ENCODE results near the gene WASL.

WASL gene

GRCh38 chr7:123665896-123666295 lies 82.9 kb downstream of the WASL start:
- H3K9ac ChIP-seq (ENCODE audit: low read depth in 1 of 2, low read length in 2 of 2): no peak overlapping the region
- H3K4me1 ChIP-seq (ENCODE audit: control insufficient read depth in 1 of 2, insufficient read depth in 2 of 2, low read length in 2 of 2): no peaks in the 10 kb centered on the region
- no peak overlapping the region for H3K4me3 ChIP-seq (ENCODE audit: low read depth in 1 of 2, low read length in 2 of 2)
- no peaks in the 10 kb centered on the region for H3K9me3 ChIP-seq (ENCODE audit: control insufficient read depth in 1 of 2, low read length in 2 of 2)
- no peak overlapping the region for H3K27ac ChIP-seq (ENCODE audit: low read depth, low read length)
- peaks cover 0 to 3% of the 10 kb centered on the region in 2 donors for H3K27me3 ChIP-seq (ENCODE audit: control insufficient read depth in 1 of 2, insufficient read depth in 2 of 2, low read length in 2 of 2)
- no peaks in the 10 kb centered on the region for H3K36me3 ChIP-seq (ENCODE audit: control insufficient read depth in 1 of 2, insufficient read depth in 2 of 2, low read length in 2 of 2)

- no peak overlapping the region for H3K4me3 ChIP-seq (ENCODE audit: low read depth in 1 of 2, low read length in 2 of 2)
- no peaks in the 10 kb centered on the region for H3K4me1 ChIP-seq (ENCODE audit: control insufficient read depth in 1 of 2, insufficient read depth in 2 of 2, low read length in 2 of 2)
- peaks cover 0 to 3% of the 10 kb centered on the region in 2 donors for H3K27me3 ChIP-seq (ENCODE audit: control insufficient read depth in 1 of 2, insufficient read depth in 2 of 2, low read length in 2 of 2)
- no peak overlapping the region for H3K27ac ChIP-seq (ENCODE audit: low read depth, low read length)
- H3K9ac ChIP-seq (ENCODE audit: low read depth in 1 of 2, low read length in 2 of 2): no peak overlapping the region
- H3K36me3 ChIP-seq (ENCODE audit: control insufficient read depth in 1 of 2, insufficient read depth in 2 of 2, low read length in 2 of 2): no peaks in the 10 kb centered on the region
- H3K9me3 ChIP-seq (ENCODE audit: control insufficient read depth in 1 of 2, low read length in 2 of 2): no peaks in the 10 kb centered on the region
Observed at GRCh38 chr7:123665157-123665556, 83.6 kb downstream of the WASL start.

GRCh38 chr7:123663200-123663599 lies 85.6 kb downstream of the WASL start:
- peaks cover 0 to 3% of the 10 kb centered on the region in 2 donors for H3K27me3 ChIP-seq (ENCODE audit: control insufficient read depth in 1 of 2, insufficient read depth in 2 of 2, low read length in 2 of 2)
- H3K9ac ChIP-seq (ENCODE audit: low read depth in 1 of 2, low read length in 2 of 2): no peak overlapping the region
- H3K36me3 ChIP-seq (ENCODE audit: control insufficient read depth in 1 of 2, insufficient read depth in 2 of 2, low read length in 2 of 2): no peaks in the 10 kb centered on the region
- no peaks in the 10 kb centered on the region for H3K9me3 ChIP-seq (ENCODE audit: control insufficient read depth in 1 of 2, low read length in 2 of 2)
- H3K4me1 ChIP-seq (ENCODE audit: control insufficient read depth in 1 of 2, insufficient read depth in 2 of 2, low read length in 2 of 2): no peaks in the 10 kb centered on the region
- H3K4me3 ChIP-seq (ENCODE audit: low read depth in 1 of 2, low read length in 2 of 2): no peak overlapping the region
- no peak overlapping the region for H3K27ac ChIP-seq (ENCODE audit: low read depth, low read length)

GRCh38 chr7:123662755-123663154 lies 86.0 kb downstream of the WASL start:
- H3K27ac ChIP-seq (ENCODE audit: low read depth, low read length): no peak overlapping the region
- H3K9me3 ChIP-seq (ENCODE audit: control insufficient read depth in 1 of 2, low read length in 2 of 2): no peaks in the 10 kb centered on the region
- H3K27me3 ChIP-seq (ENCODE audit: control insufficient read depth in 1 of 2, insufficient read depth in 2 of 2, low read length in 2 of 2): peaks cover 0 to 3% of the 10 kb centered on the region in 2 donors
- no peaks in the 10 kb centered on the region for H3K36me3 ChIP-seq (ENCODE audit: control insufficient read depth in 1 of 2, insufficient read depth in 2 of 2, low read length in 2 of 2)
- H3K4me1 ChIP-seq (ENCODE audit: control insufficient read depth in 1 of 2, insufficient read depth in 2 of 2, low read length in 2 of 2): no peaks in the 10 kb centered on the region
- no peak overlapping the region for H3K4me3 ChIP-seq (ENCODE audit: low read depth in 1 of 2, low read length in 2 of 2)
- H3K9ac ChIP-seq (ENCODE audit: low read depth in 1 of 2, low read length in 2 of 2): no peak overlapping the region

- no peak overlapping the region for H3K27ac ChIP-seq (ENCODE audit: low read depth, low read length)
- no peak overlapping the region for H3K4me3 ChIP-seq (ENCODE audit: low read depth in 1 of 2, low read length in 2 of 2)
- H3K4me1 ChIP-seq (ENCODE audit: control insufficient read depth in 1 of 2, insufficient read depth in 2 of 2, low read length in 2 of 2): no peaks in the 10 kb centered on the region
- no peaks in the 10 kb centered on the region for H3K36me3 ChIP-seq (ENCODE audit: control insufficient read depth in 1 of 2, insufficient read depth in 2 of 2, low read length in 2 of 2)
- peaks cover 0 to 3% of the 10 kb centered on the region in 2 donors for H3K27me3 ChIP-seq (ENCODE audit: control insufficient read depth in 1 of 2, insufficient read depth in 2 of 2, low read length in 2 of 2)
- H3K9me3 ChIP-seq (ENCODE audit: control insufficient read depth in 1 of 2, low read length in 2 of 2): no peaks in the 10 kb centered on the region
- no peak overlapping the region for H3K9ac ChIP-seq (ENCODE audit: low read depth in 1 of 2, low read length in 2 of 2)
Observed at GRCh38 chr7:123662293-123662692, 86.5 kb downstream of the WASL start.

- H3K9ac ChIP-seq (ENCODE audit: low read depth in 1 of 2, low read length in 2 of 2): no peak overlapping the region
- peaks cover 0 to 3% of the 10 kb centered on the region in 2 donors for H3K27me3 ChIP-seq (ENCODE audit: control insufficient read depth in 1 of 2, insufficient read depth in 2 of 2, low read length in 2 of 2)
- no peaks in the 10 kb centered on the region for H3K9me3 ChIP-seq (ENCODE audit: control insufficient read depth in 1 of 2, low read length in 2 of 2)
- H3K36me3 ChIP-seq (ENCODE audit: control insufficient read depth in 1 of 2, insufficient read depth in 2 of 2, low read length in 2 of 2): no peaks in the 10 kb centered on the region
- H3K4me1 ChIP-seq (ENCODE audit: control insufficient read depth in 1 of 2, insufficient read depth in 2 of 2, low read length in 2 of 2): no peaks in the 10 kb centered on the region
- no peak overlapping the region for H3K4me3 ChIP-seq (ENCODE audit: low read depth in 1 of 2, low read length in 2 of 2)
- H3K27ac ChIP-seq (ENCODE audit: low read depth, low read length): no peak overlapping the region
Observed at GRCh38 chr7:123661765-123662164, 87.0 kb downstream of the WASL start.

- H3K9ac ChIP-seq (ENCODE audit: low read depth in 1 of 2, low read length in 2 of 2): no peak overlapping the region
- H3K4me3 ChIP-seq (ENCODE audit: low read depth in 1 of 2, low read length in 2 of 2): no peak overlapping the region
- peaks cover 0 to 2% of the 10 kb centered on the region in 2 donors for H3K27me3 ChIP-seq (ENCODE audit: control insufficient read depth in 1 of 2, insufficient read depth in 2 of 2, low read length in 2 of 2)
- no peaks in the 10 kb centered on the region for H3K9me3 ChIP-seq (ENCODE audit: control insufficient read depth in 1 of 2, low read length in 2 of 2)
- no peaks in the 10 kb centered on the region for H3K36me3 ChIP-seq (ENCODE audit: control insufficient read depth in 1 of 2, insufficient read depth in 2 of 2, low read length in 2 of 2)
- H3K27ac ChIP-seq (ENCODE audit: low read depth, low read length): no peak overlapping the region
- H3K4me1 ChIP-seq (ENCODE audit: control insufficient read depth in 1 of 2, insufficient read depth in 2 of 2, low read length in 2 of 2): no peaks in the 10 kb centered on the region
Observed at GRCh38 chr7:123660514-123661354, 88.1 kb downstream of the WASL start.

GRCh38 chr7:123658023-123658422 lies 90.8 kb downstream of the WASL start:
- no peak overlapping the region for H3K27ac ChIP-seq (ENCODE audit: low read depth, low read length)
- no peak overlapping the region for H3K4me3 ChIP-seq (ENCODE audit: low read depth in 1 of 2, low read length in 2 of 2)
- no peaks in the 10 kb centered on the region for H3K27me3 ChIP-seq (ENCODE audit: control insufficient read depth in 1 of 2, insufficient read depth in 2 of 2, low read length in 2 of 2)

GRCh38 chr7:123657304-123657685 lies 91.5 kb downstream of the WASL start:
- H3K9me3 ChIP-seq (ENCODE audit: control insufficient read depth in 1 of 2, low read length in 2 of 2): no peaks in the 10 kb centered on the region
- no peaks in the 10 kb centered on the region for H3K36me3 ChIP-seq (ENCODE audit: control insufficient read depth in 1 of 2, insufficient read depth in 2 of 2, low read length in 2 of 2)
- no peak overlapping the region for H3K27ac ChIP-seq (ENCODE audit: low read depth, low read length)
- H3K27me3 ChIP-seq (ENCODE audit: control insufficient read depth in 1 of 2, insufficient read depth in 2 of 2, low read length in 2 of 2): no peaks in the 10 kb centered on the region
- H3K9ac ChIP-seq (ENCODE audit: low read depth in 1 of 2, low read length in 2 of 2): no peak overlapping the region
- H3K4me3 ChIP-seq (ENCODE audit: low read depth in 1 of 2, low read length in 2 of 2): no peak overlapping the region
- H3K4me1 ChIP-seq (ENCODE audit: control insufficient read depth in 1 of 2, insufficient read depth in 2 of 2, low read length in 2 of 2): no peaks in the 10 kb centered on the region

More at GRCh38 chr7:123658023-123658422, 90.8 kb downstream of the WASL start:
- Histone ChIP-seq H3K36me3 (ENCODE audit: control insufficient read depth in 1 of 2, insufficient read depth in 2 of 2, low read length in 2 of 2) (no peaks in the 10 kb centered on the region), H3K9ac (ENCODE audit: low read depth in 1 of 2, low read length in 2 of 2) (no peak overlapping the region), H3K4me1 (ENCODE audit: control insufficient read depth in 1 of 2, insufficient read depth in 2 of 2, low read length in 2 of 2) (no peaks in the 10 kb centered on the region), H3K9me3 (ENCODE audit: control insufficient read depth in 1 of 2, low read length in 2 of 2) (no peaks in the 10 kb centered on the region)

- Histone ChIP-seq H3K4me3 (ENCODE audit: low read depth in 1 of 2, low read length in 2 of 2) (no peak overlapping the region), H3K9ac (ENCODE audit: low read depth in 1 of 2, low read length in 2 of 2) (no peak overlapping the region), H3K27ac (ENCODE audit: low read depth, low read length) (no peak overlapping the region), H3K4me1 (ENCODE audit: control insufficient read depth in 1 of 2, insufficient read depth in 2 of 2, low read length in 2 of 2) (no peaks in the 10 kb centered on the region), H3K36me3 (ENCODE audit: control insufficient read depth in 1 of 2, insufficient read depth in 2 of 2, low read length in 2 of 2) (no peaks in the 10 kb centered on the region), H3K9me3 (ENCODE audit: control insufficient read depth in 1 of 2, low read length in 2 of 2) (no peaks in the 10 kb centered on the region), H3K27me3 (ENCODE audit: control insufficient read depth in 1 of 2, insufficient read depth in 2 of 2, low read length in 2 of 2) (no peaks in the 10 kb centered on the region)
Observed at GRCh38 chr7:123656544-123657303, 92.1 kb downstream of the WASL start.

Data from duodenal mucosa (tissue), 2 donors.